Keratinocyte (primary cell): ENCODE data around the gene ADGRD1. TPM values are rescaled to one million over a fixed set of nuclear protein-coding genes. Genes with fewer than 3 reads are reported as not detected.

Source experiments
- DNase-seq: peaks from one replicate; pipeline ENCODE4 v3.0.0-alpha.2; 2011; ENCODE audit warnings: low read depth, missing footprints, low spot score
- FAIRE-seq: peaks from 2 replicates; lab custom pipeline; 2011; peaks lifted over from hg19 to GRCh38; lab: Jason Lieb, UNC
- H2AFZ ChIP-seq: 2 replicates; pipeline ENCODE4 v1.6.0; 2012; ENCODE audit warnings: low read length, control low read depth, inconsistent platforms; ENCODE audit not compliant: control insufficient read depth
- H3K27ac ChIP-seq: 2 replicates; pipeline ENCODE4 v1.5.1; 2011; ENCODE audit warnings: low read length; ENCODE audit not compliant: control insufficient read depth, insufficient read depth
- H3K27me3 ChIP-seq: 3 replicates; pipeline ENCODE4 v1.6.0; 2011; ENCODE audit warnings: low read length; ENCODE audit not compliant: control insufficient read depth, insufficient read depth; ENCODE audit errors: extremely low read depth
- H3K36me3 ChIP-seq, 2 experiments: 2 replicates in 1 of 2; 3 replicates in 1 of 2; pipeline ENCODE4 v1.5.1; 2011; ENCODE audit warnings: low read length in 2 of 2, mild to moderate bottlenecking in 1 of 2; ENCODE audit not compliant: control insufficient read depth in 2 of 2, insufficient read depth in 2 of 2; ENCODE audit errors: extremely low read depth in 1 of 2
- H3K4me1 ChIP-seq: 3 replicates; pipeline ENCODE4 v1.5.1; 2011; ENCODE audit warnings: low read length; ENCODE audit not compliant: control insufficient read depth, insufficient read depth; ENCODE audit errors: extremely low read depth
- H3K4me2 ChIP-seq: 3 replicates; pipeline ENCODE4 v1.6.0; 2011; ENCODE audit warnings: low read depth, low read length; ENCODE audit not compliant: control insufficient read depth, insufficient read depth; ENCODE audit errors: extremely low read depth
- H3K4me3 ChIP-seq, 3 experiments: fragments of 200-600 bp in 1 of 3; sonication (generic) in 1 of 3; 2 replicates in 2 of 3; 3 replicates in 1 of 3; pipeline ENCODE4 v1.5.1; 2011 to 2016; ENCODE audit warnings: low read length in 3 of 3, mild to moderate bottlenecking in 3 of 3, control low read depth in 2 of 3, inconsistent platforms in 1 of 3, low read depth in 1 of 3, mixed read lengths in 1 of 3, mixed run types in 1 of 3, moderate library complexity in 1 of 3; ENCODE audit not compliant: control insufficient read depth in 2 of 3, insufficient read depth in 2 of 3; ENCODE audit errors: extremely low read depth in 1 of 3
- H3K79me2 ChIP-seq: 2 replicates; pipeline ENCODE4 v1.6.0; 2012; ENCODE audit warnings: low read length; ENCODE audit not compliant: control insufficient read depth, insufficient read depth
- H3K9ac ChIP-seq: 3 replicates; pipeline ENCODE4 v1.6.0; 2011; ENCODE audit warnings: low read length; ENCODE audit not compliant: control insufficient read depth, insufficient read depth; ENCODE audit errors: extremely low read depth
- H3K9me1 ChIP-seq: 3 replicates; pipeline ENCODE4 v1.6.0; 2011; ENCODE audit warnings: low read length; ENCODE audit not compliant: control insufficient read depth, insufficient read depth; ENCODE audit errors: extremely low read depth
- H3K9me3 ChIP-seq: 2 replicates; pipeline ENCODE4 v1.5.1; 2012; ENCODE audit warnings: low read depth, low read length; ENCODE audit not compliant: control insufficient read depth
- H4K20me1 ChIP-seq: 3 replicates; pipeline ENCODE4 v1.6.0; 2011; ENCODE audit warnings: low read length; ENCODE audit not compliant: control insufficient read depth, insufficient read depth; ENCODE audit errors: extremely low read depth
- EZH2 ChIP-seq: IDR thresholded peaks from one replicate; pipeline ENCODE4 v1.6.1; 2012; ENCODE audit warnings: inconsistent platforms, mild to moderate bottlenecking, low read length, moderate library complexity
- dilution Hi-C: fragments of 300-500 bp; cut with MboI; formaldehyde crosslinking; loops from one replicate; pipeline ENCODE4 v1.7.0; 2020; ENCODE audit warnings: low sequenced_read_pairs; ENCODE audit not compliant: extremely low pct_ligation_motif_present
- polyA plus RNA-seq, 5 experiments: library from polyadenylated mRNA; depleted of rRNA in 3 of 5; stranded (reverse) in 3 of 5; stranded (forward) in 1 of 5; unstranded in 1 of 5; fragments of >200 nt; gene quantifications; 1 replicate in 1 of 5; 2 replicates in 3 of 5; 3 replicates in 1 of 5; pipeline versions ENCODE4 v1.2.1 to v1.2.3, GENCODE V29; 2011 to 2012; ENCODE audit warnings: missing spikeins in 2 of 5, low read depth in 1 of 5, low replicate concordance in 1 of 5
- TF ChIP-seq, protein P1 (sequence below), 3 experiments: IDR thresholded peaks in 1 of 3; conservative IDR thresholded peaks in 1 of 3; optimal IDR thresholded peaks in 1 of 3; 2 replicates in 2 of 3; 3 replicates in 1 of 3; pipeline versions ENCODE3 to v1.5.1; 2011; ENCODE audit warnings: low read length in 3 of 3, mild to moderate bottlenecking in 3 of 3, moderate library complexity in 2 of 3, control low read depth in 1 of 3, inconsistent platforms in 1 of 3; ENCODE audit not compliant: insufficient read depth in 2 of 3; ENCODE audit errors: extremely low read depth in 1 of 3

The ADGRD1 gene
- polyA plus RNA-seq, 1 donor (not counting 4 experiments of a cell fraction or from before 2014, with no cell fraction given): not detected

DNA sequence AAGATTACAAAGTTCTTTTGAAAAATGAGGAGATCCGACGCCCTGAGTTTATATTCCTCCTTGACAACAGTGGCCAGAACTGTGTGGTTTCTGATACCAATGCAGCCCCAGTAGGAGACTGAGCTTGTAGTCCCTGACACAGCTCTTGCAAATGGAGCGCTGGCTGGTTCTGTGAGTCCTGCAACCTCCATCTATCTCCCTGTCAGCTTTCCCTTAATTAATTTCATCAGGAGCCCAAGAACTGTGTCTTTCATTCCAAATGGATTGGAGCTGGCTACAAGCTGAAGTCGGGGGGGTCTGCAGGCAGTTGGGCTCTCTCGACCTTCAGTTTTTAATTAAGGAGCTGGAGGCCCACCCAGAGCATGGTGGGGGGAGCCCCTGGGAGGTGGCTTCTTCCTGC is 160.6 kb downstream of the ADGRD1 start:
- H3K9me1 ChIP-seq: no peaks in the 10 kb centered on the region
- no peak overlapping the region for H3K27ac ChIP-seq
- no peak overlapping the region for H3K4me3 ChIP-seq
- H2AFZ ChIP-seq: no peak overlapping the region
- H3K4me1 ChIP-seq: no peaks in the 10 kb centered on the region
- H3K36me3 ChIP-seq: no peaks in the 10 kb centered on the region
- H4K20me1 ChIP-seq: no peaks in the 10 kb centered on the region
- no peak overlapping the region for H3K9ac ChIP-seq
- no peak for TF ChIP-seq EZH2
- TF ChIP-seq, protein P1, sequence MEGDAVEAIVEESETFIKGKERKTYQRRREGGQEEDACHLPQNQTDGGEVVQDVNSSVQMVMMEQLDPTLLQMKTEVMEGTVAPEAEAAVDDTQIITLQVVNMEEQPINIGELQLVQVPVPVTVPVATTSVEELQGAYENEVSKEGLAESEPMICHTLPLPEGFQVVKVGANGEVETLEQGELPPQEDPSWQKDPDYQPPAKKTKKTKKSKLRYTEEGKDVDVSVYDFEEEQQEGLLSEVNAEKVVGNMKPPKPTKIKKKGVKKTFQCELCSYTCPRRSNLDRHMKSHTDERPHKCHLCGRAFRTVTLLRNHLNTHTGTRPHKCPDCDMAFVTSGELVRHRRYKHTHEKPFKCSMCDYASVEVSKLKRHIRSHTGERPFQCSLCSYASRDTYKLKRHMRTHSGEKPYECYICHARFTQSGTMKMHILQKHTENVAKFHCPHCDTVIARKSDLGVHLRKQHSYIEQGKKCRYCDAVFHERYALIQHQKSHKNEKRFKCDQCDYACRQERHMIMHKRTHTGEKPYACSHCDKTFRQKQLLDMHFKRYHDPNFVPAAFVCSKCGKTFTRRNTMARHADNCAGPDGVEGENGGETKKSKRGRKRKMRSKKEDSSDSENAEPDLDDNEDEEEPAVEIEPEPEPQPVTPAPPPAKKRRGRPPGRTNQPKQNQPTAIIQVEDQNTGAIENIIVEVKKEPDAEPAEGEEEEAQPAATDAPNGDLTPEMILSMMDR (optimal IDR thresholded peaks at IDR 0.05 in 1 of 3, IDR thresholded peaks at IDR 0.05 in 1 of 3, conservative IDR thresholded peaks at IDR 0.05 in 1 of 3; ENCODE audit: extremely low read depth in 1 of 3, insufficient read depth in 2 of 3, low read length in 3 of 3): no peak
- no peaks in the 10 kb centered on the region for H3K79me2 ChIP-seq
- H3K9me3 ChIP-seq: no peaks in the 10 kb centered on the region
- FAIRE-seq: no peak
- dilution Hi-C loops: no loop called here
- no peak overlapping the region for H3K4me2 ChIP-seq
- no peak for DNase-seq
- H3K27me3 ChIP-seq: no peaks in the 10 kb centered on the region

DNA sequence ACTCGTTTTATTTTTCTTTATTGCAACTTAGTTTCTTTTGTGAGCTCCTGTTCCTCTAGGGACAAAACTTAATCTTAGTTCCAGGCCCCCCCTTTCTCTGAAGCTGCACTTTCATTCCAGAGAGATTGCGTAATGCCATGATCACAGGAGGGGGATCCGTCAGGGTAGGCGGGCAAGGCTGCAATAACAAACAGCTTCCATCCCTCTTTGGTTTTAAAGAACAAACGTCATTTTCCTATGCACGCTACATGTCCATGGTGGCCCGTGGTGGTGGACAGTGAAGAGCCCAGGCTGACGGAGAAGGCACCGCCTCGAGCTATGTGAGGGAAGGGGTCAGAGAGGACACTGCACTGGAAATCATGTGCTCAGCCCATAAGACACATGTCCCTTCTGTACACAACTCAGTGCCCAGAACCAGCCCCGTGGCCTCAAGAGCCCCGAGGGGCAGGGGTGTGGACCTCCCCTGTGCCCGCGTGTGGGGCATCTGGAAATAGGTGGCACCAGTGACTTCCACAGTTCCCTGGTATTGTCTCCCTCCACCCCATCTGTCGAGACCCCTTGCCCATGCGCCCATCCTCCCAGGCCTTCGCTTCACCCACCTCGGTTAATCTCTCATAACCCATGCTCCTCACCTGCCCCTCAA is 161.4 kb downstream of the ADGRD1 start:
- no peak overlapping the region for H3K9ac ChIP-seq
- DNase-seq: no peak
- no peaks in the 10 kb centered on the region for H3K9me1 ChIP-seq
- TF ChIP-seq, protein P1 (optimal IDR thresholded peaks at IDR 0.05 in 1 of 3, IDR thresholded peaks at IDR 0.05 in 1 of 3, conservative IDR thresholded peaks at IDR 0.05 in 1 of 3; ENCODE audit: extremely low read depth in 1 of 3, insufficient read depth in 2 of 3, low read length in 3 of 3): no peak
- no peak for TF ChIP-seq EZH2
- H3K27me3 ChIP-seq: no peaks in the 10 kb centered on the region
- H3K36me3 ChIP-seq: no peaks in the 10 kb centered on the region
- H3K79me2 ChIP-seq: no peaks in the 10 kb centered on the region
- no peaks in the 10 kb centered on the region for H3K4me1 ChIP-seq
- no peaks in the 10 kb centered on the region for H4K20me1 ChIP-seq
- no peak overlapping the region for H3K27ac ChIP-seq
- FAIRE-seq: no peak
- H3K9me3 ChIP-seq: no peaks in the 10 kb centered on the region
- dilution Hi-C loops: no loop called here
- H3K4me2 ChIP-seq: no peak overlapping the region
- H3K4me3 ChIP-seq: no peak overlapping the region
- no peak overlapping the region for H2AFZ ChIP-seq
